ENCODE results near the gene KRTAP5-7.

KRTAP5-7 gene

GRCh38 chr11:71489311-71490043 lies 37.6 kb upstream of the KRTAP5-7 start:
- in situ Hi-C loops (cut with MboI; ENCODE audit: low pct_unique_long_range_greater_than_20kb, low sequenced_read_pairs, unreplicated experiment): no loop called here
- TF ChIP-seq, protein P1, sequence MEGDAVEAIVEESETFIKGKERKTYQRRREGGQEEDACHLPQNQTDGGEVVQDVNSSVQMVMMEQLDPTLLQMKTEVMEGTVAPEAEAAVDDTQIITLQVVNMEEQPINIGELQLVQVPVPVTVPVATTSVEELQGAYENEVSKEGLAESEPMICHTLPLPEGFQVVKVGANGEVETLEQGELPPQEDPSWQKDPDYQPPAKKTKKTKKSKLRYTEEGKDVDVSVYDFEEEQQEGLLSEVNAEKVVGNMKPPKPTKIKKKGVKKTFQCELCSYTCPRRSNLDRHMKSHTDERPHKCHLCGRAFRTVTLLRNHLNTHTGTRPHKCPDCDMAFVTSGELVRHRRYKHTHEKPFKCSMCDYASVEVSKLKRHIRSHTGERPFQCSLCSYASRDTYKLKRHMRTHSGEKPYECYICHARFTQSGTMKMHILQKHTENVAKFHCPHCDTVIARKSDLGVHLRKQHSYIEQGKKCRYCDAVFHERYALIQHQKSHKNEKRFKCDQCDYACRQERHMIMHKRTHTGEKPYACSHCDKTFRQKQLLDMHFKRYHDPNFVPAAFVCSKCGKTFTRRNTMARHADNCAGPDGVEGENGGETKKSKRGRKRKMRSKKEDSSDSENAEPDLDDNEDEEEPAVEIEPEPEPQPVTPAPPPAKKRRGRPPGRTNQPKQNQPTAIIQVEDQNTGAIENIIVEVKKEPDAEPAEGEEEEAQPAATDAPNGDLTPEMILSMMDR (IDR thresholded peaks at IDR 0.05; ENCODE audit: extremely low read depth, insufficient read depth, missing control alignments): no peak
- peak; percentile 87 for DNase-seq (ENCODE audit: low spot score)

DNA sequence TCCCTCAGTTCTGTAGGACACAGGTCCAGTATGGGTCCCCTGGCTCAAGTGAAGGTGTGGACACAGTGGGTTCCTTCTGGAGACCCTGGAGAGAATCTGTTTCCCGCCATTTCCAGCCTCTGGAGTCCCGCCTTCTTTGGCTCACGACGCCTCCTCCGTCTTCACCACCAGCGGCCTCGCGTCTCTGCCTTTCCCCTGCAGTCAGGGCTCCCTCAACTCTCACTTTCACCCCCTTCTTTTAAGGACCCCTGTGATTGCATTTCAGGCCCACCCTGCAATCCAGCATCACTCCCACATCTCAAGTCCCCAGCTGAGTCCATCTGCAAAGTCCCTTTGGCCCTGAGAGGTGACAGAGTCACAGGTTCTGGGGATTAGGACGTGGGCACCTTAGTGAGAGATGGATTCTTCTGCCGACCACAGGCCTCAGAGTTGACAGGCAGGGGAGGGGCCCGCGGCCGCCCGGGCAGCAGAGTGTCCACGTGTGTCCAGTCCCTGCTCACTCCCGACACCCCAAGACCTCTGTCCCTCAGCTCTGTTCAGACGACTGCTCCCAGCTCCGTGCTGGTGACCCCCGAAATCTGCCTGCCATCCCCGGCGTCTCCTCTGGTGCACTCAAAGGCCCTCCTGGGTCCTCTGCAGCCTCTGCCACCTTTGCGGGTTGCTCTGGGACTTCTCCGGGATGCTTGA lies 36.9 kb upstream of the KRTAP5-7 start:
- in situ Hi-C loops (cut with MboI; ENCODE audit: low pct_unique_long_range_greater_than_20kb, low sequenced_read_pairs, unreplicated experiment): no loop called here
- DNase-seq (ENCODE audit: low spot score): no peak
- TF ChIP-seq, protein P1 (IDR thresholded peaks at IDR 0.05; ENCODE audit: extremely low read depth, insufficient read depth, missing control alignments): no peak

DNA sequence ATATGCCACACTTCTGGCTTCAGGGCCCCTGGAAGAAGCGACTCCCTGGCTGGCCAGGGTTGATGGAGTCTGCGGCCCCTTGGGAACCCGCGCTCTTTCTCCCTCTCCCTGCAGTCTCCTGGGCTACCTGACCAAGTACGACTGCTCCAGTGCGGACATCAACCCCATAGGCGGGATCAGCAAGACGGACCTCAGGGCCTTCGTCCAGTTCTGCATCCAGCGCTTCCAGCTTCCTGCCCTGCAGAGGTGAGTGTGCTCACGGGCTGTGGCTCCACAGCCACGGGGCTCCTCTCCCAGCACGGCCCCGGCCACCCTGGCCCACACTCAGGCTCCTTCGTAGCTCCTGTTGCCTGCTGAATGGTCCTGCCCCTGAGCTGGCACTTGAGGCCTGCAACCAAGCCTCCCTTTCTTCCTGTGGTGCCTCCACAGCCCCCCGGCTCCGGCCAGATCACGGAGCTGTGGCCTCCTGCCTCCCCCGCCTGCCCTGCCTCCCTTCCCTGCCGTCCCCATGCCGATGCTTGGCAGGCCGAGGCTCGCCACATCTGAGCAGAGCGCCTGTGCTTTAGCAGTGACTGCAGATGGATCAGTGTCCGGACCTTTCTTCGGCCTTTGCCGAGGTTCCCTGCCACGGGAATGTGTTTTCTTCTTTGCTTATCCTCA lies 36.2 kb upstream of the KRTAP5-7 start:
- in situ Hi-C loops (cut with MboI; ENCODE audit: low pct_unique_long_range_greater_than_20kb, low sequenced_read_pairs, unreplicated experiment): no loop called here
- TF ChIP-seq, protein P1 (IDR thresholded peaks at IDR 0.05; ENCODE audit: extremely low read depth, insufficient read depth, missing control alignments): no peak
- no peak for DNase-seq (ENCODE audit: low spot score)

- in situ Hi-C loops (cut with MboI; ENCODE audit: low pct_unique_long_range_greater_than_20kb, low sequenced_read_pairs, unreplicated experiment): no loop called here
- no peak for DNase-seq (ENCODE audit: low spot score)
- TF ChIP-seq, protein P1 (IDR thresholded peaks at IDR 0.05; ENCODE audit: extremely low read depth, insufficient read depth, missing control alignments): no peak
Observed at GRCh38 chr11:71491531-71491930, 35.5 kb upstream of the KRTAP5-7 start.

DNA sequence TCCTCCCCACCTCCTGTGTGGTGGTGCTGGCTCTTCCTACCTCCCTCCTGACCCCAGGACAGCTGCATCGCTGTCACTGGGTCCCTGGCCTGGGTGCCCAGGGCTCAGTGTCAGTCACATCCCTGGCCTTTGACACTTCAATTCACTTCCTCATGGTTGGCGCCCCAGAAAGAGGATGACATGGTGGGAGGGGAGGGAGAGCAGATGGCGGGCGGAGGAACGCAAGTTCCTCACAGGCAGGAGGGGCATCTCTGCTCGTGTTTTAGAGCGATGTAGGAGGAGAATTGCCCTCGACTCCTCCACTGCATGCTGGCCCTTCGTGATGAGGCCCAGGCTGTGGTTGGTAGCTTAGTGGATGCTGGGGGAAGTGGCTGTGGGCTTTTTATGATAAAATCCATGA lies 35.1 kb upstream of the KRTAP5-7 start:
- no peak for DNase-seq (ENCODE audit: low spot score)
- TF ChIP-seq, protein P1 (IDR thresholded peaks at IDR 0.05; ENCODE audit: extremely low read depth, insufficient read depth, missing control alignments): no peak
- in situ Hi-C loops (cut with MboI; ENCODE audit: low pct_unique_long_range_greater_than_20kb, low sequenced_read_pairs, unreplicated experiment): no loop called here

DNA sequence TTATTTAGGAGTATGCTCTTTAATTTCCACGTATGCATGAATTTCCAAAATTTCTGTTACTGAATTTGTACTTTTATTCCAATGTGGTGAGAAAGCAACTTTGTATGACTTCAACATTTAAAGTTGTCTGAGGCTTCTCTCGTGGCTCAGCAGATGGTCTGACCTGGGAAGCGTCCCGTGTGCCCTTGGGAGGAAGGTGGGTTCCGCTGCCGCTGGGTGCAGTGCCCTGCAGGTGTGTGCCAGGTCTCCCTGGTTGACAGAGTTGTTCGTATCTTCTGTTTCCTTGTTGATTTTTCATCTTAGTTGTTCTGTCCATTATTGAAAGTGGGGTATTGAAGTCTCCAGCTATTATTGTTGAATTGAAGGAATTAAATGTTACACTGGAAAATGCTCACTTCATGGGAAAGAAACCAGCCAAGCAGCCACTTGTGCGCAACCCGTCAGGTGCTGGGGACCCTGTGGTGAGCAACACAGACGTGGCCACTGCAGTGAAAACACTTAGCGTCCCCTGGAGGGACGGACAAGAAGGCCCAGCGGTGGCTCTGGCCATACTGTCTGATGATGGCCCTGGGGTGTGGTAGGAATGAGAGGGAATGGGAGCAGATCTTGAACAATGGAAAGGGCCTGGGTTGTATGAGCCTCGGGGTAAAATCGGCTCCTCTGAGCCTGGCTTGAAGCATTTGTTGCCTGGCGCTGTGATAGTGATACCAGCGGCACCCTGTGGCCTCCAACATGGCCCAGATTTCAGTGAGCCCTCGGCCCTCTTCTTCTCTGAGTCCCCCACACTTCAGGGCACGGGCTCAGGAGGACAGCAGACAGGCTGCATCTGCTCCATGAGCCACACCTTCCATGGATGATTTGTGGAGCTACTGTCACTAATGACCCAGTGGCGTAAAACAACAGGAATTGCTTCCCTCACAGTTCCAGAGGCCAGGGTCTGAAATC lies 31.5 kb upstream of the KRTAP5-7 start:
- in situ Hi-C loops (cut with MboI; ENCODE audit: low pct_unique_long_range_greater_than_20kb, low sequenced_read_pairs, unreplicated experiment): no loop called here
- DNase-seq (ENCODE audit: low spot score): no peak
- TF ChIP-seq, protein P1 (IDR thresholded peaks at IDR 0.05; ENCODE audit: extremely low read depth, insufficient read depth, missing control alignments): no peak
